Measurements from ENCODE around the gene AMBN.

The AMBN gene

DNA sequence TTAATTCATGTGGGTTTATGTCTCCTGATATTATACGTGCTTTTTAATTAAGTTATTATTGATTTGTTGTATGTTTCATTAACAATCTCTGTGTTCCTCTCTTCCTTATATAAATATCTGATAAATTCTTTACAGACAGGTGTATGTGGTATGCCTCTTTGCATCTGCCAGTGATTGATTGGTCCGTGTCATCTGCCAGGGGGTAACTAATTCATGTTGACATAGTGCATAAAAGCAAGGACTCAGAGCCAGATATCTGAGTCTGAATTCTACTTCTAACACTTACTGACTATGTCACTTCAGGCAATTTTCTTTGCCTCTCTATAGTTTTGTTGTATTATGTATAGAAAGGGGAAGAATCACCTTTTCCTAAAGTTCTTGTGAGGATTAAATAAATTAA is 5.2 kb upstream of the AMBN start:
- no peak for DNase-seq
- no peak overlapping the region for H2BK5ac ChIP-seq (ENCODE audit: low read depth, low read length, poor library complexity, severe bottlenecking)
- no peaks in the 10 kb centered on the region for H3K9me3 ChIP-seq (ENCODE audit: control insufficient read depth, low read length)
- H2BK120ac ChIP-seq (ENCODE audit: low read depth, low read length), result no peak overlapping the region
- WGBS, result no CpG with 5 or more reads among the region's 2 CpGs
- H3K27me3 ChIP-seq (ENCODE audit: control insufficient read depth in 1 of 2, insufficient read depth in 1 of 2, low read length in 2 of 2), result no peaks in the 10 kb centered on the region
- no peak overlapping the region for H3K4ac ChIP-seq (ENCODE audit: low read depth in 1 of 2, low read length in 2 of 2)
- H4K91ac ChIP-seq (ENCODE audit: low read length), result no peak overlapping the region
- no peak overlapping the region for H3K14ac ChIP-seq (ENCODE audit: low read length in 2 of 2)
- no peak overlapping the region for H3K9ac ChIP-seq (ENCODE audit: low read length)
- H3K79me1 ChIP-seq (replicated peaks; ENCODE audit: low read length, poor library complexity, severe bottlenecking), result no peaks in the 10 kb centered on the region
- H3K4me1 ChIP-seq (ENCODE audit: control insufficient read depth, insufficient read depth, low read depth, low read length), result no peaks in the 10 kb centered on the region
- no peak overlapping the region for H3K18ac ChIP-seq (ENCODE audit: low read depth in 1 of 2, low read length in 2 of 2)
- H3K27ac ChIP-seq (ENCODE audit: low read length, poor library complexity, severe bottlenecking), result no peak overlapping the region
- no peak overlapping the region for H2BK12ac ChIP-seq (ENCODE audit: low read length in 2 of 2)
- no peak overlapping the region for H3K23ac ChIP-seq (ENCODE audit: low read length in 2 of 2)
- no peak overlapping the region for H2AK5ac ChIP-seq (ENCODE audit: low read length, severe bottlenecking)
- no peak overlapping the region for H3K4me2 ChIP-seq (ENCODE audit: low read length, poor library complexity, severe bottlenecking)
- H2BK15ac ChIP-seq (ENCODE audit: low read depth, poor library complexity, severe bottlenecking), result no peak overlapping the region
- H2AFZ ChIP-seq (ENCODE audit: low read depth, low read length), result no peak overlapping the region
- H4K8ac ChIP-seq (ENCODE audit: low read length), result no peak overlapping the region
- H3K4me3 ChIP-seq (ENCODE audit: insufficient read depth in 1 of 2, low read depth in 1 of 2, low read length in 2 of 2), result no peak overlapping the region
- H3K36me3 ChIP-seq (ENCODE audit: control insufficient read depth in 1 of 2, insufficient read depth in 2 of 2, low read depth in 1 of 2, low read length in 2 of 2), result no peaks in the 10 kb centered on the region

DNA sequence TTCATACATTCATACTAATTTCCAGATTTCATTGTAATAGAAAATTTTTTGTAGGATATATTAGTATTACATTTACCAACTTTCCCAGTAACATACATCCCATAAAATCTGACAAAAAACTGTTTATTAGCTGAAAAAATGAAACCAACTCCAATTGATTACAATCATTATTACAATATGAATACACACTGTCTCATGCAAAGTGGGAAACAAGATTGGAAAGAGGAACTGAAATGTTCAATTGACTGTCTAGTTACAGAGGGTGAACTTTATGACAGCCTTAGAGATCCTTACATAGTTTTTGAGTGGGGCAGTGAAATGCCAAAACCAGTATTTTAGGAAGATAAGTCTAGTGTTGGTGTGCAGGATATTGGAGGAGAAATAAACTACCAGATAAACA is 2.3 kb upstream of the AMBN start:
- H3K4me3 ChIP-seq (ENCODE audit: insufficient read depth in 1 of 2, low read depth in 1 of 2, low read length in 2 of 2), result no peak overlapping the region
- no peaks in the 10 kb centered on the region for H3K27me3 ChIP-seq (ENCODE audit: control insufficient read depth in 1 of 2, insufficient read depth in 1 of 2, low read length in 2 of 2)
- H3K14ac ChIP-seq (ENCODE audit: low read length in 2 of 2), result no peak overlapping the region
- H3K9me3 ChIP-seq (ENCODE audit: control insufficient read depth, low read length), result no peaks in the 10 kb centered on the region
- no peaks in the 10 kb centered on the region for H3K36me3 ChIP-seq (ENCODE audit: control insufficient read depth in 1 of 2, insufficient read depth in 2 of 2, low read depth in 1 of 2, low read length in 2 of 2)
- H2BK12ac ChIP-seq (ENCODE audit: low read length in 2 of 2), result no peak overlapping the region
- H4K91ac ChIP-seq (ENCODE audit: low read length), result no peak overlapping the region
- H3K23ac ChIP-seq (ENCODE audit: low read length in 2 of 2), result no peak overlapping the region
- H2AK5ac ChIP-seq (ENCODE audit: low read length, severe bottlenecking), result no peak overlapping the region
- H3K9ac ChIP-seq (ENCODE audit: low read length), result no peak overlapping the region
- no peak for DNase-seq
- H3K18ac ChIP-seq (ENCODE audit: low read depth in 1 of 2, low read length in 2 of 2), result no peak overlapping the region
- H4K8ac ChIP-seq (ENCODE audit: low read length), result no peak overlapping the region
- H2BK5ac ChIP-seq (ENCODE audit: low read depth, low read length, poor library complexity, severe bottlenecking), result no peak overlapping the region
- H2AFZ ChIP-seq (ENCODE audit: low read depth, low read length), result no peak overlapping the region
- no peak overlapping the region for H2BK15ac ChIP-seq (ENCODE audit: low read depth, poor library complexity, severe bottlenecking)
- H3K4ac ChIP-seq (ENCODE audit: low read depth in 1 of 2, low read length in 2 of 2), result no peak overlapping the region
- H3K4me1 ChIP-seq (ENCODE audit: control insufficient read depth, insufficient read depth, low read depth, low read length), result no peaks in the 10 kb centered on the region
- H2BK120ac ChIP-seq (ENCODE audit: low read depth, low read length), result no peak overlapping the region
- H3K79me1 ChIP-seq (replicated peaks; ENCODE audit: low read length, poor library complexity, severe bottlenecking), result no peaks in the 10 kb centered on the region
- H3K27ac ChIP-seq (ENCODE audit: low read length, poor library complexity, severe bottlenecking), result no peak overlapping the region
- no peak overlapping the region for H3K4me2 ChIP-seq (ENCODE audit: low read length, poor library complexity, severe bottlenecking)

DNA sequence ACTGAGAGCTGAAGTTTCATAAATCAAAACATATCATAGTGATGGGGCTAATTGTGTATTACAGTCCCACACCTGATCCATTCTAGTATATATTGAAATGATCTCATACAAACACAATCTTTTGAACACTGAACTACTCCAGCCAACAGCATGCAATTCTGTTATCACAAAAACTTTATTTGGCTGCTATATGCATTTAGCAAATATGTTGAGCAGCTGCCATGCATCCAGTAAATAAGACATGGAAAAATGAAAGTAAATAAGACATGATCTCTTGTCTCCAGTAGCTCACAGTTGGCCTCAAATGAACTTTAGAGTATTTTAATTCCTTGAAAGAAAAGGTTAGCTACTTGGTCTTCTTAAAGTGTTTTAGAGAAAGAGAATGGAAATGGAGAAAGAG is 2.1 kb downstream of the AMBN start:
- Histone ChIP-seq H2AK5ac (ENCODE audit: low read length, severe bottlenecking) (no peak overlapping the region), H3K27ac (ENCODE audit: low read length, poor library complexity, severe bottlenecking) (no peak overlapping the region), H3K4me1 (ENCODE audit: control insufficient read depth, insufficient read depth, low read depth, low read length) (no peaks in the 10 kb centered on the region), H3K14ac (ENCODE audit: low read length in 2 of 2) (no peak overlapping the region), H3K23ac (ENCODE audit: low read length in 2 of 2) (no peak overlapping the region), H2BK120ac (ENCODE audit: low read depth, low read length) (no peak overlapping the region), H2BK12ac (ENCODE audit: low read length in 2 of 2) (no peak overlapping the region), H3K79me1 (replicated peaks; ENCODE audit: low read length, poor library complexity, severe bottlenecking) (no peaks in the 10 kb centered on the region), H3K4me2 (ENCODE audit: low read length, poor library complexity, severe bottlenecking) (no peak overlapping the region), H3K36me3 (ENCODE audit: control insufficient read depth in 1 of 2, insufficient read depth in 2 of 2, low read depth in 1 of 2, low read length in 2 of 2) (no peaks in the 10 kb centered on the region), H2AFZ (ENCODE audit: low read depth, low read length) (no peak overlapping the region), H3K9me3 (ENCODE audit: control insufficient read depth, low read length) (no peaks in the 10 kb centered on the region), H3K18ac (ENCODE audit: low read depth in 1 of 2, low read length in 2 of 2) (no peak overlapping the region), H4K91ac (ENCODE audit: low read length) (no peak overlapping the region), H3K27me3 (ENCODE audit: control insufficient read depth in 1 of 2, insufficient read depth in 1 of 2, low read length in 2 of 2) (no peaks in the 10 kb centered on the region), H3K4ac (ENCODE audit: low read depth in 1 of 2, low read length in 2 of 2) (no peak overlapping the region), H3K4me3 (ENCODE audit: insufficient read depth in 1 of 2, low read depth in 1 of 2, low read length in 2 of 2) (no peak overlapping the region), H4K8ac (ENCODE audit: low read length) (no peak overlapping the region), H2BK5ac (ENCODE audit: low read depth, low read length, poor library complexity, severe bottlenecking) (no peak overlapping the region), H2BK15ac (ENCODE audit: low read depth, poor library complexity, severe bottlenecking) (no peak overlapping the region), H3K9ac (ENCODE audit: low read length) (no peak overlapping the region)
- no peak for DNase-seq

DNA sequence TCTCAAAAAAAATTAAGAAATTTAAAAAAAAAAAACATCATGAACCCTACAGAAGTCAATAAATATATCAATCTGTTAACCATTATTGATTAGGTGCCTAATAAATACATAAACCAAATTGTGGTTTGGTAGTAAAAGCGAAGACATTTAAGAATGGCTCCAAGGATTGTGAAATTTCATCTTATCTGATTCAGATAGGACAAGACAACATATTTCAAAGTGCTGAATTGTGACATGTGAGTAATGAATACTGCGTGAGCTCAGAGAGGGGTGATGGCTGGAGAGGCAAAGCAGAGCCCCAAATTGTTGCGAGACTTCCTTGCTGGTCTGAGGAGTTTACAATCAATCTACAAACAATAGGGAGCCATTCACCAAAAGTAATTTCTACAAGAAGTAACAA is 8.2 kb downstream of the AMBN start:
- Histone ChIP-seq H2AK5ac (ENCODE audit: low read length, severe bottlenecking) (no peak overlapping the region), H4K8ac (ENCODE audit: low read length) (no peak overlapping the region), H2BK120ac (ENCODE audit: low read depth, low read length) (no peak overlapping the region), H3K9ac (ENCODE audit: low read length) (no peak overlapping the region), H3K4me2 (ENCODE audit: low read length, poor library complexity, severe bottlenecking) (no peak overlapping the region), H2BK12ac (ENCODE audit: low read length in 2 of 2) (no peak overlapping the region), H3K27me3 (ENCODE audit: control insufficient read depth in 1 of 2, insufficient read depth in 1 of 2, low read length in 2 of 2) (no peaks in the 10 kb centered on the region), H3K4me3 (ENCODE audit: insufficient read depth in 1 of 2, low read depth in 1 of 2, low read length in 2 of 2) (no peak overlapping the region), H2BK5ac (ENCODE audit: low read depth, low read length, poor library complexity, severe bottlenecking) (no peak overlapping the region), H3K9me3 (ENCODE audit: control insufficient read depth, low read length) (no peaks in the 10 kb centered on the region), H2BK15ac (ENCODE audit: low read depth, poor library complexity, severe bottlenecking) (no peak overlapping the region), H3K4ac (ENCODE audit: low read depth in 1 of 2, low read length in 2 of 2) (no peak overlapping the region), H3K18ac (ENCODE audit: low read depth in 1 of 2, low read length in 2 of 2) (no peak overlapping the region), H3K79me1 (replicated peaks; ENCODE audit: low read length, poor library complexity, severe bottlenecking) (no peaks in the 10 kb centered on the region), H3K14ac (ENCODE audit: low read length in 2 of 2) (no peak overlapping the region), H2AFZ (ENCODE audit: low read depth, low read length) (no peak overlapping the region), H4K91ac (ENCODE audit: low read length) (no peak overlapping the region), H3K4me1 (ENCODE audit: control insufficient read depth, insufficient read depth, low read depth, low read length) (no peaks in the 10 kb centered on the region), H3K27ac (ENCODE audit: low read length, poor library complexity, severe bottlenecking) (no peak overlapping the region), H3K23ac (ENCODE audit: low read length in 2 of 2) (no peak overlapping the region), H3K36me3 (ENCODE audit: control insufficient read depth in 1 of 2, insufficient read depth in 2 of 2, low read depth in 1 of 2, low read length in 2 of 2) (no peaks in the 10 kb centered on the region)
- 64% methylated on average over 1 of the region's 3 CpGs for WGBS
- no peak for DNase-seq

Measured in mesenchymal stem cell (in vitro differentiated cells and primary cell).